Tibial artery (tissue), 4 donors: Measurements from ENCODE around the gene DHPS.

Experiments
- DNase-seq, 2 donors: peaks; one replicate each; pipeline ENCODE4 v3.0.0-alpha.2; 2019
- H3K27ac ChIP-seq, 2 donors: fragments of 200-600 bp; sonication (generic) in 1 of 2; 1 replicate in 1 of 2; 2 replicates in 1 of 2; pipeline ENCODE4 v1.5.1; 2018 to 2019; ENCODE audit warnings: mild to moderate bottlenecking in 1 of 2
- H3K27me3 ChIP-seq, 2 donors: fragments of 200-600 bp; sonication (generic) in 1 of 2; one replicate each; pipeline versions ENCODE4 v1.5.1 to v1.6.0; 2016 to 2019
- H3K36me3 ChIP-seq, 3 donors: fragments of 200-600 bp; sonication (generic) in 2 of 3; one replicate each; pipeline ENCODE4 v1.5.1; 2016 to 2019; ENCODE audit warnings: mild to moderate bottlenecking in 2 of 3
- H3K4me1 ChIP-seq, 4 donors: fragments of 200-600 bp; sonication (generic) in 2 of 4; 1 replicate in 3 of 4; 2 replicates in 1 of 4; pipeline ENCODE4 v1.5.1; 2016 to 2019
- H3K4me3 ChIP-seq, 2 donors: fragments of 200-600 bp; sonication (generic) in 1 of 2; 1 replicate in 1 of 2; 2 replicates in 1 of 2; pipeline ENCODE4 v1.5.1; 2018 to 2019; ENCODE audit warnings: mild to moderate bottlenecking in 2 of 2
- H3K9me3 ChIP-seq, 3 donors: fragments of 200-600 bp; sonication (generic) in 1 of 3; one replicate each; pipeline ENCODE4 v1.5.1; 2016 to 2019
- intact Hi-C: fragments of 100-400 bp; cut with DNase I; formaldehyde crosslinking; loops from one replicate; pipeline ENCODE4 v1.15.0; 2023; ENCODE audit warnings: low total_unique reads
- TF ChIP-seq, protein P1 (sequence below), 2 experiments: fragments of 200-600 bp in 1 of 2; fragments of 450-650 bp in 1 of 2; IDR thresholded peaks; one replicate each; pipeline ENCODE4 v1.5.1; 2017 to 2019; ENCODE audit warnings: antibody characterized with exemption in 2 of 2, mild to moderate bottlenecking in 1 of 2, moderate library complexity in 1 of 2

The DHPS gene

GRCh38 chr19:12711187-12711586, 29.5 kb upstream of the DHPS start:
- Histone ChIP-seq H3K4me1 (no peaks in the 10 kb centered on the region), H3K36me3 (peaks cover 84 to 97% (median 94%) of the 10 kb centered on the region in 3 donors), H3K27me3 (no peaks in the 10 kb centered on the region), H3K27ac (no peak overlapping the region), H3K9me3 (no peaks in the 10 kb centered on the region), H3K4me3 (no peak overlapping the region)
- TF ChIP-seq, protein P1, sequence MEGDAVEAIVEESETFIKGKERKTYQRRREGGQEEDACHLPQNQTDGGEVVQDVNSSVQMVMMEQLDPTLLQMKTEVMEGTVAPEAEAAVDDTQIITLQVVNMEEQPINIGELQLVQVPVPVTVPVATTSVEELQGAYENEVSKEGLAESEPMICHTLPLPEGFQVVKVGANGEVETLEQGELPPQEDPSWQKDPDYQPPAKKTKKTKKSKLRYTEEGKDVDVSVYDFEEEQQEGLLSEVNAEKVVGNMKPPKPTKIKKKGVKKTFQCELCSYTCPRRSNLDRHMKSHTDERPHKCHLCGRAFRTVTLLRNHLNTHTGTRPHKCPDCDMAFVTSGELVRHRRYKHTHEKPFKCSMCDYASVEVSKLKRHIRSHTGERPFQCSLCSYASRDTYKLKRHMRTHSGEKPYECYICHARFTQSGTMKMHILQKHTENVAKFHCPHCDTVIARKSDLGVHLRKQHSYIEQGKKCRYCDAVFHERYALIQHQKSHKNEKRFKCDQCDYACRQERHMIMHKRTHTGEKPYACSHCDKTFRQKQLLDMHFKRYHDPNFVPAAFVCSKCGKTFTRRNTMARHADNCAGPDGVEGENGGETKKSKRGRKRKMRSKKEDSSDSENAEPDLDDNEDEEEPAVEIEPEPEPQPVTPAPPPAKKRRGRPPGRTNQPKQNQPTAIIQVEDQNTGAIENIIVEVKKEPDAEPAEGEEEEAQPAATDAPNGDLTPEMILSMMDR (IDR thresholded peaks at IDR 0.05) = no peak
- intact Hi-C loops = no loop called here
- DNase-seq = no peak

DNA sequence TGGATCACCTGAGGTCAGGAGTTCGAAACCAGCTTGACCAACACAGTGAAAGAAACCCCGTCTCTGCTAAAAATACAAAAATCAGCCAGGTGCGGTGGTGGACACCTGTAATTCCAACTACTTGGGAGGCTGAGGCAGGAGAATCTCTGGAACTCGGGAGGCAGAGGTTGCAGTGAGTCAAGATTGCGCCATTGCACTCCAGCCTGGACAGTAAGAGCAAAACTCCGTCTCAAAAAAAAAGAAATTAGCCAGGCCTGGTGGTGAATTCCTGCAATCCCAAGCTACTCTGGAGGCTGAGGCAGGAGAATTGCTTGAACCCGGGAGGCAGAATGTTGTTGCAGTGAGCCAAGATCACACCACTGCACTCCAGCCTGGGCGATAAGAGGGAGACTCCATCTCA, 27.0 kb upstream of the DHPS start:
- no peaks in the 10 kb centered on the region for H3K27me3 ChIP-seq
- no peak overlapping the region for H3K27ac ChIP-seq
- no peaks in the 10 kb centered on the region for H3K9me3 ChIP-seq
- H3K4me3 ChIP-seq = no peak overlapping the region
- TF ChIP-seq, protein P1 (IDR thresholded peaks at IDR 0.05) = no peak
- intact Hi-C loops = no loop called here
- H3K4me1 ChIP-seq = no peaks in the 10 kb centered on the region
- H3K36me3 ChIP-seq = peaks cover 87 to 97% (median 94%) of the 10 kb centered on the region in 3 donors
- DNase-seq = no peak

GRCh38 chr19:12706332-12706718, 24.6 kb upstream of the DHPS start:
- Histone ChIP-seq H3K36me3 (peaks cover 95 to 100% (median 97%) of the 10 kb centered on the region in 3 donors), H3K9me3 (no peaks in the 10 kb centered on the region), H3K27ac (no peak overlapping the region), H3K27me3 (no peaks in the 10 kb centered on the region), H3K4me1 (no peaks in the 10 kb centered on the region), H3K4me3 (no peak overlapping the region)
- TF ChIP-seq, protein P1 (IDR thresholded peaks at IDR 0.05) = no peak
- intact Hi-C loops = no loop called here
- no peak for DNase-seq

GRCh38 chr19:12705654-12706331, 24.1 kb upstream of the DHPS start:
- no peak overlapping the region for H3K27ac ChIP-seq
- intact Hi-C loops = no loop called here
- H3K36me3 ChIP-seq = peaks cover 95 to 100% (median 97%) of the 10 kb centered on the region in 3 donors
- no peaks in the 10 kb centered on the region for H3K27me3 ChIP-seq
- TF ChIP-seq, protein P1 (IDR thresholded peaks at IDR 0.05) = no peak
- no peaks in the 10 kb centered on the region for H3K4me1 ChIP-seq
- no peaks in the 10 kb centered on the region for H3K9me3 ChIP-seq
- DNase-seq = no peak
- H3K4me3 ChIP-seq = no peak overlapping the region

GRCh38 chr19:12705169-12705568, 23.5 kb upstream of the DHPS start:
- H3K4me3 ChIP-seq = no peak overlapping the region
- no peaks in the 10 kb centered on the region for H3K4me1 ChIP-seq
- TF ChIP-seq, protein P1 (IDR thresholded peaks at IDR 0.05) = no peak
- no peak overlapping the region for H3K27ac ChIP-seq
- intact Hi-C loops = no loop called here
- no peaks in the 10 kb centered on the region for H3K9me3 ChIP-seq
- DNase-seq = no peak
- H3K36me3 ChIP-seq = peaks cover 91 to 100% (median 97%) of the 10 kb centered on the region in 3 donors
- H3K27me3 ChIP-seq = no peaks in the 10 kb centered on the region
